ENCODE data around the gene CCSER2.

Gene CCSER2

GRCh38 chr10:84352251-84352842 is 24.0 kb downstream of the CCSER2 start:
- no peak for DNase-seq

DNA sequence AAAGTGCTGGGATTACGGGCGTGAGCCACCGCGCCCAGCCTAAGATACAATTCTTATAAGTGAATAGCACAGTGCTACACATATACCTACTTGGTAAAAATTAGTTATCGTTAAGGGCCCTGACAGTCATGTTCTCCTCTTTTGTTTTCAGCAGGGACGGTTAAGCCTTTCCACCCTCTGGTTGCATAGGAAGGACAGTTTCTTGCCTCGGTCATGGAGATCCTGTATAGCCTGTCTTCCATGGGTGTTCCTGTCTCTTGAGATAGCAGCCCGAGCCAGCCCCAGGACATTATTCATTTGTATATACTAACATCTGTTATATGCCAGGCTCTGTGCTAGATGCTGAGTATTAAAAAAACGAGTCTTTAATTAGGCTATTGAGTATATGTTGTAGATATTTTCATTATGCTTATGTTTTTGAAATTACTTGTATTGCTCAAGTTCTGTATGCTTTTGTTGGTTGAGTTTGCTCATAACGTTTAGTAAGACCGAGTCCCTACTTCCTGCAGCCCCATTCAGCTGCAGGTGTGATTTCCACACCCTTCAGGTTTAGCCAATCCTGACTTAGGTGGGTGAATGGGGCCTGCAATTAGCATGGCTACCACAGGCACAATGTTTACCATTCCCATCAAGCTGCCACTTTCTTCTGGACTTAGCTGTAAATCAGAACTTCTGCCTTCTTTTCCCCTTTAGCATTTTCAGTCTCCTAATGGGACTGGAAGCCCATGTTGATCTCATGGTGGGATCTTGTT is 24.8 kb downstream of the CCSER2 start:
- DNase-seq = no peak

- DNase-seq = no peak
Observed at GRCh38 chr10:84354623-84355022, 26.2 kb downstream of the CCSER2 start.

DNA sequence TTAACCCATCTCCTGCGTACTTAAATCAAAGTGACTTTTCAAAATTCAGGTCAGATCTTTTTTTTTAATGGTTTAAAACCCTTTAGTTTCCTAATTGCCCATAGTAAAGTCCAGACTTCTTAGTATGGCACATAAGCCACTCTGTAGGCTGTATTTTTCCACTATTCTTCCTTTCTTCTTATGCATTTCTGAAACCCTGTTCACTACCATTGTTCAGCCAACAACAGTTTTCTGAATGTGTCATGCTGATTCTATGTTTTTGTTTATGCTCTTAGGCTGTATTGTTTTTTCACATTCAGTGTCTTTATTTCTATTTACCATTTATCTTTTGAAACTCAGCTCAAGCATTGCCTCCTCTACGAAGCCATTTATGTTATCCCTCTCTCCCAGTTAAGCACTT is 26.7 kb downstream of the CCSER2 start:
- DNase-seq = no peak

DNA sequence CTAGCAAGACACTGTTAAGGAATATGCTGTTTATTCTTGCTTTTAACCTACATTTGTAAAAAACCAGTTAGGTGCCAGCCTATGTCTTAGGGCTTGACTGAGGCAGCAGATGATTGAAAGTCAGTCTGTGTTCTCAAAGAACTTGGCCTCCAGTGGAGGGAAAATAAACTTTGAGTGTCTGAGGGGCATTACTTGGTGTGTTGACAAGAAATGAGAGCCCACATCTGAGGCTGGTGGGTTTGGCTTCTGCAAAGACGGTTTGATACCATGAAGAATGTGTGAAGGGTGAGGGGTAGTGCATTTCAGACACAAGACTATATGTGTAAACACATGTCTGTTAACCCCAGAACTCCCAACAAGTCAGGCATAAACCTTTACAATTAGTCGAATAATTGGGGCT is 28.5 kb downstream of the CCSER2 start:
- no peak for DNase-seq

DNA sequence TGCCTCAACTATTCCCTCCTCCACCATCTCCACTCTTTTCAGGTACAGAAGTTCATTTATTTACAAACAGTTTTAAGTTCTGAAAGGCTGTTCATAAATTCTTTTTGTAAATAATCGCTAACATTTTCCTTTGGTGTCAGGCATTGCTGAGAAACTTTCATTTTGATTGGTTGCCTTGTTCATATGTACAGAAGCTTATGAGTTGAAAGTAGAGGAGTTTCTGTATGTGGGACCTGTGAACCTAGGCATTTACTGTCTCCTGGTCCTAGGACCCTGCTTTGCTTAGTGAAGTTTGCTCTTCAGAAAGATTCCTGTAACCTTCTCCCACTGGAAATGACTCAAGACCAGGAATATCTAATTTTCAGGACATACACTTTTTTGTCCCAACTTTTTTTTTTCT is 30.4 kb downstream of the CCSER2 start:
- DNase-seq = no peak

GRCh38 chr10:84360637-84361365 is 32.4 kb downstream of the CCSER2 start:
- DNase-seq = no peak

DNA sequence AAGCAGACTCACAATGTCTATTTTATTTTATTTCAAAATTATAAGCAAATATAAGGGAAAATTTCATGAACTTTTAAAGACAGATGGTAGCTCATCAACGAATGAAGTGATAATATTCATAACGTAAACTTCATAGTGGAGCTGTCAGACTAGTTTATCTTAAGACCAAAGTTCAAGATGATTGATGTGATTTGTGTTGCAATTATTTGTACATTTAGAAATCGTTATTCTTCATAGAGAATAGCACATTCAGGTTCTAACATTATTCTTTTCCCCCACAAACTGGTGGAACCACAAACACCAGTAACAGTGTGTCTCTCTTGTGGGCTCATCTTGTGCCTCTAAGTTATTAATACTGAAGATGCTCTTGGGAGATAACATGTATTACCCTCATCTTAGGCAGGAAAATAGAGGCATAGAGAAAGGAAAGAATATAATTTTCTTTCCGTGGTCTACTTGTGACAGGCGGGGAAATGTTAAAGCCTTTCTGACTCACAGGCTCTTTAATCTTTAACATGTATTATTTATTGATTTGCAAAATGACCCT is 37.0 kb downstream of the CCSER2 start:
- no peak for DNase-seq

GRCh38 chr10:84366041-84366440 is 37.7 kb downstream of the CCSER2 start:
- no peak for DNase-seq

DNA sequence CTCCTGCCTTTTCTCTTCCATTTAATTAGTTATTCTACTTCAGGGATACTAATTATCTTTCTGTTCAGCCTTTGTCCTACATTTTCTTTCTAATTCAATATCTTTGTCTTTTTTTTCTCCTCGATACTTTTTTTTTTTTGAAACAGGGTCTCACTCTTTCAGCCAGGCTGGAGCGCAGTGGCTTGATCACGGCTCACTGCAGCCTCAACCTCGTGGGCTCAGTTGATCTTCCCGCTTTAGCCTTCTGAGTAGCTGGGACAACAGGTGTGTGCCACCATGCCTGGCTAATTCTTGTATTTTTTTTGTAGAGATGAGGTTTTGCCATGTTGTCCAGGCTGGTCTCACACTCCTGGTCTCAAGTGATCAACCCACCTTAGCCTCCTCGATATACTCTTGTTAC is 38.9 kb downstream of the CCSER2 start:
- no peak for DNase-seq

GRCh38 chr10:84368828-84369227 is 40.4 kb downstream of the CCSER2 start:
- DNase-seq = no peak

DNA sequence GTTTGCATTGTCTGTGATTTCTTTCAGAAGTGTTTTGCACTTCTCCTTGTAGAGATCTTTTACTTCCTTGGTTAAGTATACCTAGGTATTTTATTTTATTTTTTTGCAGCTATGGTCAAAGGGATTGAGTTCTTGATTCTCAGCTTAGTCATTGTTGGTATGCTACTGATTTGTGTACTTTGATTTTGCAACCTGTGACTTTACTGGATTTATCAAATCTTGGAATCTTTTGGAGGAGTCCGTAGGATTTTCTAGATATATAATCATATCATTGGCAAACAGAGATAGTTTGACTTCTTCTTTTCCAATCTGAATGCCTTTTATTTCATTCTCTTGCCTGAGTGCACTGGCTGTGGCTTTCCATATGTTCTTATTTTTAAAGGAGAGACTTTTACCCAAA is 41.9 kb downstream of the CCSER2 start:
- DNase-seq = no peak

GRCh38 chr10:84371944-84372343 is 43.6 kb downstream of the CCSER2 start:
- DNase-seq = no peak

GRCh38 chr10:84373000-84373399 is 44.6 kb downstream of the CCSER2 start:
- no peak for DNase-seq

DNA sequence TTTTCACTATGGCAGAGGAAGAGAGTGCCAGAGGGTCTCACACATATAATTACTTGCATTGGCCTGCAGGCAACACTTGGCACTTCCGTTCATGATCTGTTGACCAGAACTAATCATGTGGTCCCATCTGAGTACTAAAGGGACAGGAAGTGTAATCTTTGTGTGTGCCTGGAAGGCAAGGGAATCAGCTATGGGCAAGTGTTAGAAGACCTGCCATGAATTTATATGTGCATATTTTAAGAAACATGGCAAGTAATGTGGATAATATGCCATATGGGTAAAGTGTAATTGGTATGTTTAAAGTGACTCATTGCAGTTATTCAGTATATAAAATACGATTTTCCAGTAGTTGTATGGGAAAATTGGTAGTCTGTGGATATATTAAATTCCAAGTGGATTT is 46.1 kb downstream of the CCSER2 start:
- DNase-seq = no peak

DNA sequence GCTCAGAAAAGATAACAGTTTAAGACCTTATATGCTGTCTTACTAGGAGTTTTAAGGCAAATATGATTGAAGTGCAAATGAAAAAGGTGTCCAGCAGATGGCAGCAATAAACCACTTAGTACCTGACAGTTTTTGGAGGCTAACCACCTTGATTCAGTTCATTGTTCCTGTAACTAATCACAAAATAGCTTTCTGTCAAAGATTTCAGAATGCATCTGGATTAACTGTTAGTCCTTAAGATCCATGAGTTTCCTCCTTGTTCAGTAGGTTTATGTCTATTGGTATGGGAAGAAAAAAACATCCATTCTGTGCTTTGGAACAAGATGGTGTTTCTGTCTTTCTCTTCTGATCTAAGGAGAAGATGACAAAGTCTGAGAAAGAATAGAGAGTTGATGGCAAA is 46.6 kb downstream of the CCSER2 start:
- peak; percentile 41 for DNase-seq

- DNase-seq = no peak
Observed at GRCh38 chr10:84375881-84376280, 47.5 kb downstream of the CCSER2 start.

GRCh38 chr10:84388148-84388547 is 59.8 kb downstream of the CCSER2 start:
- DNase-seq = no peak

DNA sequence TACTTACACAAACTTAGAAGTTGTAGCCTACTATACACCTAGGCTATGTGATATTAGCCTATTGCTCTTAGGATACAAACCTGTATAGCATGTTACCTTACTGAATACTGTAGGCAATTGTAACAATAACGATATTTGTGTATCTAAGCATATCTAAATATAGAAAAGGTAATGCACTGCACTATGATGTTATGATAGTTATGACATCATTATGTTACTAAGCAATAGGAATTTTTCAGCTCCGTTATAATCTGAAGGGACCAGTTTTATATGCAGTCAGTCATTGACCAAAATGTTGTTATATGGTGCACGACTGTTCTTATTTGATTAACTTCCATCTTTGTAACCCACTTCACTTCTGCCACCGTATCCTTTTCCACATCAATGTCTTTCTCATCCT is 62.0 kb downstream of the CCSER2 start:
- DNase-seq = no peak

GRCh38 chr10:84391326-84391725 is 62.9 kb downstream of the CCSER2 start:
- no peak for DNase-seq

DNA sequence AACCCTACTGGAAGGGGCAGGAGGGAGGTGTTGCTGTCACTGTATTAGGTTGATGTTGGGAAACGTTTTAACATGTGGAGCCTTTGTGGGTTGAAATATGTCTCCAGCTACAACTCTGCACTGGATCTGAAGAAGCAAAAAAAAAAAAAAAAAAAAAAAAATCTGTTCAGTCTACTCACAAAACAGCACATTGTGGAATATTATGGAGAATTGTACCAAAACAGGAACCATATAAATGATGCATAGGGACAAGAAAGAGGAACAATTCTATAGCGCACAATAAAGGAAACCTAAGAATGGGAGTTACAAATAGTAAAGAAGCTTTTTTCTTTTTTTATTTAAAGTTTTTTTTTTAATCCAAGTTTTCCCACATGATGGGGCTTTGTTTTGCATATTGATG is 63.8 kb downstream of the CCSER2 start:
- no peak for DNase-seq

DNA sequence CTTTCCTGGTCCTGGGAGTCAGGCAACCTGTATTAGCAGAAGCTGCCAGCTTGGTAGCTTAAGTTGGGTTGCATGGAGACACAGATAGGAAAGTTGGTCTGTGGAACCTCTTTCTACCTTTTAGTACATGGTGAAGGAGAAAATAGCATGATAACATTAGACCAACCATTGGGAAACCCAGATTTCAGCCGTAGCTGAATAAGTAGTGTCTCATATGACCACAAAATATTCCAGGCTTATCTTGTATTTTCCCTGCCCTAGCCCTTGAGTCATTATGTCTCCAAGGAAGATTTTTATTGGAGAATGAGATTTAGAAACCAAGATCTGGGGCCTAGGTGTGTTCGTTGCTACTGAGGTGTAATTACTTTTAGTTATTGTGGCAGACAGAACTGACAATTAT is 67.2 kb downstream of the CCSER2 start:
- DNase-seq = no peak

- DNase-seq = no peak
Observed at GRCh38 chr10:84397735-84398144, 69.4 kb downstream of the CCSER2 start.

DNA sequence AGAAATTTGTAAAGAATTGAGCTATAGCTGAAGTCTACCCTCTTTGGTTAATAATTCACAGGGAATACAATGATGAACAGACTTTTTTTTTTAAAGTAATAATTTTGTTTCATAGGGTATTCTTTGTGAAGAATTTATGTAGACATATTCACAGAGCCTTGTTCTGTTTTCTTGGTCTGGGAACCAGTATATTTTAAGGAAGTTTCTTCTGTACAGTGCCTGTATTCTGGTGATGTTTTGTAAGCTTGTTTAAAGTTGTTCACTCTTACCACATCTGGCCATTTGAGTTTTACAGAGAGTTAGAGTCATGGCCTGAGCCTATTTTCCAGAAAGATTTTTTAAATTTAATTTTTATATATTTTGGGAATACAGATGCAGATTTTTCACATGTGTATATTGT is 70.3 kb downstream of the CCSER2 start:
- DNase-seq = no peak
